HG03139 (cell line): ENCODE measurements around the gene SRPK1.
"Not testable (repeated sequence)": the region's sequence is repeated elsewhere in the genome, so short reads cannot be mapped to it uniquely, and the experiment has no call there.

ENCODE experiments used
- ATAC-seq: cut with Tn5 transposase; IDR thresholded peaks from one replicate; pipeline ENCODE4 v1.9.1; 2021; ENCODE audit not compliant: unreplicated experiment

Gene SRPK1

DNA sequence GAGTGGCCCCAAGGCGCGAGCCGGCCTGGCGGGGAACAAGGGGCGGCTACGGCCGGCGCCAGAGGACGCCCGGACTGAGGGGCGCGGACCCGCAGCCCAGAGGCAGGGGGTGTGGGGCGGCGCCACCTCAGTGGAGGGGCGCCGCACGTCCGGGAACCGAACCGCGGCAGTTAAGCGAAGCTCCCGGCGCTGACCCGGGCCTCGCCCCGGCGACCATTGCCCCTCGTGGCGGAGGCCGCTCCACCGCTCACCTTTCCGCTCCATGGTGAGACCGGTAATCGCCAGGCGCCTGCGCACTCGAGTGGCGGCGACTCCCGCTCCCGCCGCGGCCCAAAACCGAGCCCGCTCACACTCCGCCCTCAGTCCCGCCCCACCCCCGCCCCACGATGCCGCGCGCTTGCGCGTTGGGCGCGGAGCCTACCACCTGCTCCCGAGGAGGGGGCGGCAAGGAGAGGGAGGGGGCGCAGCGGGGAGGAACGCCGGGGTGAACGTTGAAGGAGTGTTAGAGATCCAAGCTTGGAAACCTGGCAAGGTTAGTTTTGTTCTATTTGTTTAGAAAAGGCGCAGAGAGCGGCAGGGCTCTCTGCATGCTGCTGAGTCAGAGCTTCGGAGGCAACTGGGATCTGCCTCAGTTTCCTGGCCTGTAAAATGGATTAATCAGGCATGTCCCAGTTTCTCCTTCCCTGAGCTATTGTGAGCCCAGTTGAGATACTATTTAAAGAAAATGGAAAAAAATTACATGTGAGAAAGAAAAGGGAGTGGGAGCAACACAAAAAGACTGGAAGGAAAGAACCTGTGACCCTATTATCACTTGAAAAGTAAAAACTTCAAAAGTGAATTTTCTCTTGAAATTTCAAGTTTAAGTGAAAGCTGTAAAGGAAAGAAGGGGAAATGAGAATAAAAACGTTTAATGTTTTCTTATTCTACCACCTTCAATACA, at the start of gene SRPK1:
Gene SRPK1, minus strand, starts transcription at position 306 of the 940 bp plus-strand sequence. Its CDS starts 42 bp downstream, at position 264.
- ATAC-seq, result peak; percentile 73

GRCh38 chr6:35970181-35970580, 49.3 kb upstream of the SRPK1 start:
- no peak for ATAC-seq

- no peak for ATAC-seq
Observed at GRCh38 chr6:35969646-35970045, 48.7 kb upstream of the SRPK1 start.

DNA sequence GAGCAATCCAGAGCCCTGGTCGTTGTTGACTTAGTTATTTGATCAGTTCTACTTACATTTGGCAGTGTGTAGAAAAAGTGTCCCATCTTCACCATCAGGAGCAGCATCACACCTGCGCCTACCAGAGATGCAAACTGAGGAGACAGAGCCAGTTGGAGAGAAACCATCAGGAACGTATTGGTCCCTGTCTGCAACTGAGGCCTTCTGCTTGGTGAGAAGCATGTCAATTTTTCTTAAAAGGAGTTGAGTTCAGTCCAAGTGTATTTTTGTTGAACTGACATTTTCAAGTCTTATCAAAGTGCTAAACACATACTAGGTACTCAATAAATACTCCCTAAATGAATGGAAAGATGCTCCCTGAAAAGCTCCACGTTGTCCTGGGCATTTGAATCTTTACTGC, 47.9 kb upstream of the SRPK1 start:
- ATAC-seq, result no peak

- ATAC-seq, result no peak
Observed at GRCh38 chr6:35967076-35967774, 46.3 kb upstream of the SRPK1 start.

- no peak for ATAC-seq
Observed at GRCh38 chr6:35962779-35963560, 42.1 kb upstream of the SRPK1 start.

DNA sequence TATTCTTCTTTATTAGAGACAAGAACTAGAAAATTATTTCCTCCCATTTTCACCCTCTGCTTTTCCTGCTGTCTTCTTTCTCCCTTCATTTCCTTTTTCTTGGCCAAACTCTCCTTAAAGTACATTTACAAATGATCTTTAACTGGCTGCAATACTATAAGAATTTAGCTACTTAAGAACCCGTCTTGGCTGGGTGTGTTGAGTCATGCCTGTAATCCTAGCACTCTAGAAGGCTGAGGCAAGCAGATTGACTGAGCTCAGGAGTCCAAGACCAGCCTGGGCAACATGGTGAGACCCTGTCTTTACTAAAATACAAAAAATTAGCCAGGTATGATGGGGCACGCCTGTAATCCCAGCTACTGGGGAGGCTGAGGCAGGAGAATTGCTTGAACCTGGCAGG, 39.3 kb upstream of the SRPK1 start:
- no peak for ATAC-seq

GRCh38 chr6:35955970-35956369, 35.1 kb upstream of the SRPK1 start:
- ATAC-seq, result no peak

DNA sequence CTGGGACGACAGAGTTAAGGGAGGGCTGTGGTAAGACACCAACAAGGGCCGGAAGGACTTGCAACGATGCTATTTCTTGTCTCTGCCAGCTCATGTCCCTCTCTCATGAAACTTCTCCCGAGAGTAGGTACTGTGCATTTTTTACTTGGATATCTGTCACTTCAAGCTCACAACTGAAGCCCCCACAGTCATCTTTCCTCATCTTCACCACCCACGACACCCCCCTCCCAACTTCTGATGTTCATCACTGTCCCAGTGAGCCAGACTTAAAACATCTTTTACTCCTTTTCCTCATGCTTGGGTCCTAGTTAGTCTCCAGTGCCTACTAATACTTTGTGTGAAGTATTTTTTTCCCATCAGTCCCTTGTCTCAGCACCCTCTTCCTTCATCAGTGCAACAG, 34.6 kb upstream of the SRPK1 start:
- no peak for ATAC-seq

DNA sequence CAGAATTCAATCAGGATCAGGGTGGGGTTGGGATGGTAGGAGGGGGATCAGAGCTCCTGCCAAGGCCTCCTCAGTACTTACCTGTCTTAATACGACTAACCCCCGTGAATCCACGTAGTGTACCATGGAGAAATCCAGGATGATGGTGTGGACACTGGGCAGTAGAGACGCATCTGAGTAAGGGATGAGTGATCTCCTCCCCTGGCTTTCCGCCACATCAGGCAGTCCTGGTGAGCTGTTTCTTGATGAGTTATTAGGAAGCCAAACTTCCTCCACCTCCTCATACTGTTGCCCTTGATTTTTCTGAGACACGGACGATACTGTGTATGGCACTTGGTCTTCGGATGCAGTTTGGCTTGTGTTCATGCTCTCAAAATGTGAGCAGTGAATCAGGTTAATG, 34.2 kb upstream of the SRPK1 start:
- ATAC-seq, result no peak

GRCh38 chr6:35954333-35954732, 33.4 kb upstream of the SRPK1 start:
- no peak for ATAC-seq

- no peak for ATAC-seq
Observed at GRCh38 chr6:35948725-35949124, 27.8 kb upstream of the SRPK1 start.

- ATAC-seq, result no peak
Observed at GRCh38 chr6:35945650-35946025, 24.7 kb upstream of the SRPK1 start.

- ATAC-seq, result no peak
Observed at GRCh38 chr6:35943390-35943789, 22.5 kb upstream of the SRPK1 start.

GRCh38 chr6:35942355-35942754, 21.5 kb upstream of the SRPK1 start:
- ATAC-seq, result no peak

GRCh38 chr6:35941170-35941569, 20.3 kb upstream of the SRPK1 start:
- ATAC-seq, result not testable (repeated sequence)

- not testable (repeated sequence) for ATAC-seq
Observed at GRCh38 chr6:35940014-35940413, 19.1 kb upstream of the SRPK1 start.

DNA sequence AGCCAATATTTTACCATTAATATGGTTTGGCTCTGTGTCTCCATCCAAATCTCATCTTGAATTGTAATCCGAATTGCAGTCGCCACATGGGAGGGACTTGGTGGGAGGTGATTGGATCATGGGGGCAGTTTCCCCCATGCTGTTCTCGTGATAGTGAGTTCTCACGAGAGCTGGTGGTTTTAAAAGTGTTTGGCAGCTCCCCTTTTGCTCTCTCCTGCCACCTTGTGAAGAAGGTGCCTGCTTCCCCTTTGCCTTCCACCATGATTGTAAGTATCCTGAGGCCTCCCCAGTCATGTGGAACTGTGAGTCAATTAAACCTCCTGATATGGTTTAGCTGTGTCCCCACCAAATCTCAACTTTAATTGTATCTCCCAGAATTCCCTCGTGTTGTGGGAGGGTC, 18.4 kb upstream of the SRPK1 start:
- ATAC-seq, result not testable (repeated sequence)

DNA sequence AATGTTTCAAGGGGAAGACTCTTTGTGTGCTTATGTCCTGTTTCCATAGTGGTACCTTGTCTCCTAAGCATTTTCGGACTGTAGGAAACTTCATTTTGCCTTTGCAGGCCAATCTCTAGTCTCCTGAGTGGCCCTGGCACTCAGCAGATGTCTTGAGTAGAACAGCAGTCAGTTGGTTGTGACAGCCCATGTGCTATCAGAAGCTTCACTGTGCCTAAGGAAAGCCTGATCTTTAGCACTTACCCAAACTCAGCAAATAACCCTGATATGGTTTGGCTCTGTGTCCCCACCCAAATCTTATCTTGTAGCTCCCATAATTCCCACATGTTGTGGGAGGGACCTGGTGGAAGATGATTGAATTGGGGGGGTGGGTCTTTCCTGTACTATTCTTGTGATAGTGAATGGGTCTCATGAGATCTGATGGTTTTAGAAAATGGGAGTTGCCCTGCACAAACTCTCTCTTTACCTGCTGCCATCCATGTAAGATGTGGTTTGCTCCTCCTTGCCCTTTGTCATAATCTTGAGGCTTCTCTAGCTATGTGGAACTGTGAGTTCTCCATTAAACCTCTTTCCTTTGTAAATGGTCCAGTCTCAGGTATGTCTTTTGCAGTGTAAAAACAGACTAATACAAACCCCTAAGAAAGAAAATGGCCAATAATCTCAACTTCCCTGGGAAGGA, 15.9 kb upstream of the SRPK1 start:
- ATAC-seq, result no peak

DNA sequence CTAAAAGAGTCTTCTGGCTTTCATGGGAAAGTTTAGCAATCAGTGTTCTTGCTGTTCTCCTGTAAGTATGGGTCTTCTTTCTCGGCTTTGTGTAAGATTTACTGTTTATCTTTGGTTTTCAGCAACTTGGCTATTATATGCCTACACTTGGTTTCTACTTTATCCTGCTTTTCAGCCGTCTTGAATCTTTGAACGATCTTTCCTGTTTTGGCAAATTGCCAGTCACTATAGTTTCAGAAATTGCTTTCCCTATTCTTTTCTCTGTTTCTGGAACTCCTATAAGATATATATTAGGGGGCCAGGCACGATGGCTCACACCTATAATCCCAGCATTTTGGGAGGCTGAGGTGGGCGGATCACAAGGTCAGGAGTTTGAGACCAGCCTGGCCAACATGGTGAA, 14.6 kb upstream of the SRPK1 start:
- ATAC-seq, result no peak

GRCh38 chr6:35933844-35934243, 12.9 kb upstream of the SRPK1 start:
- no peak for ATAC-seq
